SH-SY5Y (cell line): Measurements from ENCODE around the gene ANO10.

ENCODE experiments used
- GATA2 ChIP-seq: IDR thresholded peaks from 2 replicates; pipeline ENCODE4 v1.6.1; 2011; ENCODE audit warnings: mild to moderate bottlenecking, low read depth, low read length
- GATA3 ChIP-seq: IDR thresholded peaks from 2 replicates; pipeline ENCODE4 v1.6.1; 2011; ENCODE audit warnings: low read depth, mild to moderate bottlenecking, low read length, moderate library complexity

- TF ChIP-seq GATA3 (no peak), GATA2 (no peak)
Measured at GRCh38 chr3:43372007-43372740, 249.6 kb downstream of the ANO10 start.
